ENCODE measurements around the gene CNN1. TPM values are rescaled to one million over a fixed set of nuclear protein-coding genes. Genes with fewer than 3 reads are reported as not detected.

Gene CNN1
- total and polyA plus RNA-seq, 4 experiments from 2014 or later, result not detected

- Mint-ChIP-seq H3K27ac (no peak overlapping the region), H3K36me3 (peaks cover 0 to 4% of the 10 kb centered on the region in 2 donors), H3K4me3 (peak overlapping the region in 3 of 8 donors; percentile 9 to 43 (median 25)), H3K27me3 (peaks cover 0 to under 1% of the 10 kb centered on the region in 2 donors), H3K9me3 (no peaks in the 10 kb centered on the region), H3K4me1 (peaks cover 13 to 27% (median 22%) of the 10 kb centered on the region in 4 donors)
- H3K4me1 ChIP-seq (ENCODE audit: insufficient read depth, low read length), result peaks cover 16% of the 10 kb centered on the region
- peak in 2 of 5 donors; percentile 12 to 13 for DNase-seq
- intact Hi-C loops (cut with micrococcal nuclease), result no loop called here
- ChIA-PET CTCF (ENCODE audit: partially characterized antibody) (no interaction called here), POLR2A (ENCODE audit: partially characterized antibody) (interaction anchor here (1.0 kb wide), 1 partner anchor 28 kb away, joined by 3 read pairs; the partner anchor contains the start of gene ELOF1)
- no peak overlapping the region for H3K4me3 ChIP-seq (ENCODE audit: low read length in 2 of 2)
- no peaks in the 10 kb centered on the region for H3K36me3 ChIP-seq (ENCODE audit: insufficient read depth, low read length)
- no peaks in the 10 kb centered on the region for H3K27me3 ChIP-seq (ENCODE audit: insufficient read depth, low read length)
- no peaks in the 10 kb centered on the region for H3K9me3 ChIP-seq (ENCODE audit: control insufficient read depth in 1 of 2, low read length in 2 of 2)
- no peak overlapping the region for H3K27ac ChIP-seq (ENCODE audit: low read depth, low read length)
These were observed 8.2 kb upstream of the CNN1 start for GRCh38 chr19:11530432-11530831.

GRCh38 chr19:11534538-11534937 is 4.1 kb upstream of the CNN1 start:
- ChIA-PET POLR2A (ENCODE audit: partially characterized antibody) (interaction anchor here (0.6 to 1.1 kb wide), 2 partner anchors 8 to 1264 kb away, joined by 3 to 4 read pairs; no protein-coding TSS in a partner anchor), CTCF (ENCODE audit: partially characterized antibody) (no interaction called here)
- no peak for DNase-seq
- H3K4me1 ChIP-seq (ENCODE audit: insufficient read depth, low read length), result peaks cover 15% of the 10 kb centered on the region
- H3K36me3 ChIP-seq (ENCODE audit: insufficient read depth, low read length), result no peaks in the 10 kb centered on the region
- H3K36me3 Mint-ChIP-seq, result no peaks in the 10 kb centered on the region
- H3K9me3 ChIP-seq (ENCODE audit: control insufficient read depth in 1 of 2, low read length in 2 of 2), result no peaks in the 10 kb centered on the region
- H3K4me3 Mint-ChIP-seq, result peak overlapping the region in 4 of 8 donors; percentile 12 to 54 (median 22)
- intact Hi-C loops (cut with micrococcal nuclease), result no loop called here
- peak overlapping the region in 6 of 7 donors; percentile 66 to 89 (median 70) for H3K27ac Mint-ChIP-seq
- H3K27me3 Mint-ChIP-seq, result peaks cover 0 to 10% of the 10 kb centered on the region in 2 donors
- H3K27ac ChIP-seq (ENCODE audit: low read depth, low read length), result no peak overlapping the region
- peaks cover 7 to 14% (median 9%) of the 10 kb centered on the region in 4 donors for H3K4me1 Mint-ChIP-seq
- no peaks in the 10 kb centered on the region for H3K27me3 ChIP-seq (ENCODE audit: insufficient read depth, low read length)
- H3K9me3 Mint-ChIP-seq, result peaks cover 0 to 2% (median 0%) of the 10 kb centered on the region in 8 donors
- no peak overlapping the region for H3K4me3 ChIP-seq (ENCODE audit: low read length in 2 of 2)

- Histone ChIP-seq H3K36me3 (ENCODE audit: insufficient read depth, low read length) (no peaks in the 10 kb centered on the region), H3K4me1 (ENCODE audit: insufficient read depth, low read length) (peaks cover 15% of the 10 kb centered on the region), H3K27ac (ENCODE audit: low read depth, low read length) (no peak overlapping the region), H3K4me3 (ENCODE audit: low read length in 2 of 2) (no peak overlapping the region), H3K27me3 (ENCODE audit: insufficient read depth, low read length) (no peaks in the 10 kb centered on the region), H3K9me3 (ENCODE audit: control insufficient read depth in 1 of 2, low read length in 2 of 2) (no peaks in the 10 kb centered on the region)
- H3K36me3 Mint-ChIP-seq, result no peaks in the 10 kb centered on the region
- CTCF ChIA-PET (ENCODE audit: partially characterized antibody), result no interaction called here
- POLR2A ChIA-PET (ENCODE audit: partially characterized antibody), result interaction anchor here (2.5 kb wide), 1 partner anchor 24 kb away, joined by 11 read pairs; the partner anchor contains the start of gene ELOF1
- intact Hi-C loops (cut with micrococcal nuclease), result no loop called here
- no peak for DNase-seq
- H3K4me1 Mint-ChIP-seq, result peaks cover 7 to 14% (median 9%) of the 10 kb centered on the region in 4 donors
- H3K27ac Mint-ChIP-seq, result peak overlapping the region in 6 of 7 donors; percentile 42 to 72 (median 66)
- H3K27me3 Mint-ChIP-seq, result peaks cover 0 to 10% of the 10 kb centered on the region in 2 donors
- H3K4me3 Mint-ChIP-seq, result peak overlapping the region in 4 of 8 donors; percentile 12 to 65 (median 35)
- peaks cover 0 to 2% (median 0%) of the 10 kb centered on the region in 8 donors for H3K9me3 Mint-ChIP-seq
These were observed 3.7 kb upstream of the CNN1 start for GRCh38 chr19:11534948-11535347.

GRCh38 chr19:11535792-11536595 is 2.7 kb upstream of the CNN1 start:
- Mint-ChIP-seq H3K4me3 (peak overlapping the region; percentile 62 to 87 (median 76)), H3K36me3 (no peaks in the 10 kb centered on the region), H3K27ac (peak overlapping the region; percentile 20 to 92 (median 83)), H3K4me1 (peaks cover 7 to 14% (median 9%) of the 10 kb centered on the region in 4 donors), H3K27me3 (peaks cover 4 to 12% of the 10 kb centered on the region in 2 donors), H3K9me3 (peaks cover 0 to 2% (median 0%) of the 10 kb centered on the region in 8 donors)
- H3K27ac ChIP-seq (ENCODE audit: low read depth, low read length), result peak overlapping the region; percentile 21
- peak; percentile 74 to 82 (median 78) for DNase-seq
- H3K4me3 ChIP-seq (ENCODE audit: low read length in 2 of 2), result peak overlapping the region; percentile 27 to 29
- H3K9me3 ChIP-seq (ENCODE audit: control insufficient read depth in 1 of 2, low read length in 2 of 2), result no peaks in the 10 kb centered on the region
- H3K36me3 ChIP-seq (ENCODE audit: insufficient read depth, low read length), result no peaks in the 10 kb centered on the region
- intact Hi-C loops (cut with micrococcal nuclease), result loop anchor here (1.0 kb wide), 1 partner anchor 51 kb away; no protein-coding TSS in a partner anchor
- ChIA-PET CTCF (ENCODE audit: partially characterized antibody) (interaction anchor here (0.7 to 2.3 kb wide), 23 partner anchors 8 to 1130 kb away, joined by 3 to 38 read pairs (median 4); partner anchors contain the start of genes ELOF1, ZNF439 and ZNF627), POLR2A (ENCODE audit: partially characterized antibody) (interaction anchor here (1.0 to 2.5 kb wide), 4 partner anchors 8 to 101 kb away, joined by 3 to 11 read pairs (median 5); partner anchors contain the start of genes ECSIT, ELOF1 and ODAD3)
- H3K4me1 ChIP-seq (ENCODE audit: insufficient read depth, low read length), result peaks cover 15% of the 10 kb centered on the region
- H3K27me3 ChIP-seq (ENCODE audit: insufficient read depth, low read length), result peaks cover 7% of the 10 kb centered on the region

- H3K27ac Mint-ChIP-seq, result peak overlapping the region in 1 of 7 donors; percentile 59
- no peak overlapping the region for H3K4me3 ChIP-seq (ENCODE audit: low read length in 2 of 2)
- H3K9me3 ChIP-seq (ENCODE audit: control insufficient read depth in 1 of 2, low read length in 2 of 2), result no peaks in the 10 kb centered on the region
- ChIA-PET POLR2A (ENCODE audit: partially characterized antibody) (no interaction called here), CTCF (ENCODE audit: partially characterized antibody) (interaction anchor here (1.0 kb wide), 1 partner anchor 21 kb away, joined by 3 read pairs; no protein-coding TSS in a partner anchor)
- peaks cover 15% of the 10 kb centered on the region for H3K4me1 ChIP-seq (ENCODE audit: insufficient read depth, low read length)
- no peaks in the 10 kb centered on the region for H3K36me3 ChIP-seq (ENCODE audit: insufficient read depth, low read length)
- no peak overlapping the region for H3K27ac ChIP-seq (ENCODE audit: low read depth, low read length)
- H3K9me3 Mint-ChIP-seq, result peaks cover 0 to 2% (median 0%) of the 10 kb centered on the region in 8 donors
- peaks cover 7% of the 10 kb centered on the region for H3K27me3 ChIP-seq (ENCODE audit: insufficient read depth, low read length)
- intact Hi-C loops (cut with micrococcal nuclease), result no loop called here
- DNase-seq, result no peak
- H3K27me3 Mint-ChIP-seq, result peaks cover 9 to 18% of the 10 kb centered on the region in 2 donors
- H3K36me3 Mint-ChIP-seq, result no peaks in the 10 kb centered on the region
- H3K4me1 Mint-ChIP-seq, result peaks cover 7 to 13% (median 8%) of the 10 kb centered on the region in 4 donors
- H3K4me3 Mint-ChIP-seq, result no peak overlapping the region
These were observed 1.1 kb downstream of the CNN1 start for GRCh38 chr19:11539495-11540365.

GRCh38 chr19:11540645-11541044 is 2.0 kb downstream of the CNN1 start:
- CTCF ChIA-PET (ENCODE audit: partially characterized antibody), result no interaction called here

More at GRCh38 chr19:11540645-11541044, 2.0 kb downstream of the CNN1 start:
- no peaks in the 10 kb centered on the region for H3K36me3 ChIP-seq (ENCODE audit: insufficient read depth, low read length)
- no peak overlapping the region for H3K27ac ChIP-seq (ENCODE audit: low read depth, low read length)
- no peaks in the 10 kb centered on the region for H3K9me3 ChIP-seq (ENCODE audit: control insufficient read depth in 1 of 2, low read length in 2 of 2)
- no peaks in the 10 kb centered on the region for H3K36me3 Mint-ChIP-seq
- H3K4me1 Mint-ChIP-seq, result peaks cover 3 to 7% (median 3%) of the 10 kb centered on the region in 4 donors
- no peak overlapping the region for H3K4me3 ChIP-seq (ENCODE audit: low read length in 2 of 2)
- H3K27ac Mint-ChIP-seq, result no peak overlapping the region
- POLR2A ChIA-PET (ENCODE audit: partially characterized antibody), result no interaction called here
- DNase-seq, result no peak
- H3K27me3 Mint-ChIP-seq, result peaks cover 9 to 15% of the 10 kb centered on the region in 2 donors
- no peak overlapping the region for H3K4me3 Mint-ChIP-seq
- H3K9me3 Mint-ChIP-seq, result peaks cover 0 to under 1% (median 0%) of the 10 kb centered on the region in 8 donors
- intact Hi-C loops (cut with micrococcal nuclease), result no loop called here
- peaks cover 7% of the 10 kb centered on the region for H3K27me3 ChIP-seq (ENCODE audit: insufficient read depth, low read length)
- H3K4me1 ChIP-seq (ENCODE audit: insufficient read depth, low read length), result peaks cover 11% of the 10 kb centered on the region

Data from CD4-positive, alpha-beta memory T cell (primary cell).